ENCODE results near the gene VTN. TPM values are rescaled to one million over a fixed set of nuclear protein-coding genes. Genes with fewer than 3 reads are reported as not detected.
"Not testable (repeated sequence)": the region's sequence is repeated elsewhere in the genome, so short reads cannot be mapped to it uniquely, and the experiment has no call there.

Gene VTN
- total RNA-seq, 2 experiments from 2014 or later, result 0.15 TPM; not detected in 1

DNA sequence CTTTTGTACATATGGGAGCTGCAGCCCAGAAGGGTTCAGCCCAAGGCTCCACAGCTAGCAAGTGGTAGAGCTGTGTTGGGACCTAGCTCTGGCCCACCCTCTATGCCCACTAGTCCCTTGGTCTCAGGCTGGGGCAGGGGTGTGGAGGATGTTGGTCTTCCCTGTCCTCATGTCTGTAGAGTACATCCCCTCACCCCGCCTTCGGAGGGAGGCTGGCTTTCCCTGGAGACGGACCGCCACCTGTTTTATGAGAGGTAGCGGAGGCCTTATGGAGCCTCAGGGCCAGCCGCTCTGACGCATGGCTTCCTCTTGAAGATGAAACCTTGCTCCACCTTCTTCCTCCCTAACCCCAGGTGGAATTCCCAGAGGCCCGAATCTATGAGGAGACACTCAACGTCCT, 26.1 kb downstream of the VTN start:
- peaks cover 70% of the 10 kb centered on the region for H3K36me3 Mint-ChIP-seq (ENCODE audit: low read depth)
- no peaks in the 10 kb centered on the region for H3K4me1 Mint-ChIP-seq
- no peak overlapping the region for H3K27ac Mint-ChIP-seq

DNA sequence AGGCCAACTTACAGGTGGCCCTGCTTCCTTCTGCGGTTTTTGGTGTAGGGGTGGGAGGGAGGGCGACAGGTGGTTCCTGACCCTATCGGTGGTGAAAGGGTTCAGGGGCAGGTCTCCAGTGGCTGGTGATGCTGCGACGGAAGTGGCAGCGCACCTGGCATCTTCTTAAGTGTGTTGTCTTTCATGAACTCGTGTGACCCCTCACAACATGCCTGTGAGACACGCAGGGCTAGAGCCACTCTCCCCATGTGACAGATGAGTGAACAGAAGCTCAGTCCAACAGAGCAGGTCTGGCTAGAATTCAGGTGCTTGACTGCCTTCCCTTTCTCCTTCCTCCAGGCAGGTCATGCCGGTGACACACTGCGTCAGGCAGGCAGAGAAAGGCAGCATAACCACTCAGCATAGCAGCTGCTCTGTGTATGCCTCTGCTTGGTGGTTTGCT, 26.6 kb downstream of the VTN start:
- Mint-ChIP-seq H3K27ac (no peak overlapping the region), H3K27me3 (no peaks in the 10 kb centered on the region), H3K4me3 (no peak overlapping the region), H3K9me3 (no peaks in the 10 kb centered on the region), H3K4me1 (peaks cover 2% of the 10 kb centered on the region), H3K36me3 (ENCODE audit: low read depth) (peaks cover 65% of the 10 kb centered on the region)
- POLR2A ChIA-PET, result interaction anchor here (2.8 to 5.8 kb wide), 2 partner anchors 8 to 14 kb away, joined by 19 to 35 read pairs; partner anchors contain the start of genes IFT20, POLDIP2 and TNFAIP1
- no peak for DNase-seq
- CTCF ChIA-PET, result no interaction called here

More for the DNA sequence above, 26.1 kb downstream of the VTN start:
- DNase-seq, result no peak
- Mint-ChIP-seq H3K9me3 (no peaks in the 10 kb centered on the region), H3K27me3 (no peaks in the 10 kb centered on the region), H3K4me3 (no peak overlapping the region)
- ChIA-PET POLR2A (interaction anchor here (2.8 to 5.8 kb wide), 2 partner anchors 8 to 13 kb away, joined by 19 to 35 read pairs; partner anchors contain the start of genes IFT20, POLDIP2 and TNFAIP1), CTCF (no interaction called here)

DNA sequence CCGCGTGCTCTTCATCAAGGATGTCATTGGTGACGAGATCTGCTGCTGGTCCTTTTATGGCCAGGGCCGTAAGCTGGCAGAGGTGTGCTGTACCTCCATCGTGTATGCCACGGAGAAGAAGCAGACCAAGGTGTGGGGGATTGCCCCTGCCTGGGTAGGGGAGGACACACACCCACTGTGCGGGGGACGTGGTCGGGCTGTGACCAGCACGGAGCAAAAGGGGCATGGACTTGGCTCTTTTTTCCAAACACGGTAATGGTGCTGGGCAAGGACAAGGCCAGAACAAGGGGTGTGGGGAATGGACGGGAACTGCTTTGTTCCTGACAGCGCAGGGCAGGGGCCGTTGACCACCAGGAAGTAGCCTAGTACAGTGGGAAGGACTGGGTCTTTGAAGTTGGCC, 27.8 kb downstream of the VTN start:
- Mint-ChIP-seq H3K36me3 (ENCODE audit: low read depth) (peaks cover 61% of the 10 kb centered on the region), H3K4me1 (peaks cover 12% of the 10 kb centered on the region), H3K9me3 (no peaks in the 10 kb centered on the region), H3K4me3 (no peak overlapping the region), H3K27me3 (no peaks in the 10 kb centered on the region), H3K27ac (no peak overlapping the region)
- ChIA-PET POLR2A (interaction anchor here (2.8 kb wide), 1 partner anchor 15 kb away, joined by 19 read pairs; the partner anchor contains the start of gene POLDIP2), CTCF (no interaction called here)
- no peak for DNase-seq

DNA sequence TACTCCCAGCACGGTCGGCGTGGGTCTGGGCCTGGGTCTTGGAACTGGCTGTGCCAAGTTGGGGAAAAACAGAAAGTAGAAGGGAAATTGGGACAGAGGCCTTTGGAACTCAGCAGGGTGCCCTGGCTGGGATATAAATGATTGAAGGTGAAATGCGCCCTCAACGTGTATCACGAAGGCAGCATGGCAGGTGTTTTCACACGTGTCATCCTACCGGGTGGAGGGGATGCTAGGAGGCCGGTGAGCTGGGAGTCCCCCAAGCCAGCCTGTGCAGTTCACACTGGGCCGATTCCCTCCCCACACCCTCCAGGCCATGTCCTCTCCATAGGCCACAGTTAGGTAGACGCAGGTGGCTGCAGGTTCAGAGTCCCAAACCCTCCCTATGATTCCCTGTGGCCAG, 28.6 kb downstream of the VTN start:
- peaks cover 20% of the 10 kb centered on the region for H3K4me1 Mint-ChIP-seq
- peaks cover 56% of the 10 kb centered on the region for H3K36me3 Mint-ChIP-seq (ENCODE audit: low read depth)
- no peak for DNase-seq
- H3K4me3 Mint-ChIP-seq, result no peak overlapping the region
- H3K9me3 Mint-ChIP-seq, result no peaks in the 10 kb centered on the region
- ChIA-PET CTCF (no interaction called here), POLR2A (interaction anchor here (2.8 kb wide), 1 partner anchor 16 kb away, joined by 19 read pairs; the partner anchor contains the start of gene POLDIP2)
- H3K27ac Mint-ChIP-seq, result no peak overlapping the region
- no peaks in the 10 kb centered on the region for H3K27me3 Mint-ChIP-seq

DNA sequence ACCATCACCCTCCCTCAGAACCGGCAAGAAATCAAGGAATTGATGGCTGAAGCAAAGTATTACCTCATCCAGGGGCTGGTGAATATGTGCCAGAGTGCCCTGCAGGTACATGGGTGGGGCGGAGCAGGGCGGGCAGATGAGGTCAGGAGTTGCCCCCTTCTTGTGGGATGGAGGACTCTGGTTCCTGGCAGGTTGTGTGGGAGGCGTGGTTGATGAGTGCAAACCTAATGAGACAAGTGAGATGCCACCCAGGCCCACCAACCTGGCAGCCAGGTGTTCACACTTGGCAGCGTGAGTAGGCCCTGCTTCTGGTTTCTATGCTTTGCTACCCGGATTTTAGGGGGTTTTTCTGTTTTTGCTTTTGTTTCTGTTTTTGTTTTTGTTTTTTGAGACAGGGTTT, 29.7 kb downstream of the VTN start:
- Mint-ChIP-seq H3K4me3 (no peak overlapping the region), H3K4me1 (peaks cover 24% of the 10 kb centered on the region), H3K36me3 (ENCODE audit: low read depth) (peaks cover 48% of the 10 kb centered on the region), H3K9me3 (no peaks in the 10 kb centered on the region), H3K27ac (no peak overlapping the region), H3K27me3 (no peaks in the 10 kb centered on the region)
- CTCF ChIA-PET, result no interaction called here
- DNase-seq, result no peak
- POLR2A ChIA-PET, result no interaction called here

DNA sequence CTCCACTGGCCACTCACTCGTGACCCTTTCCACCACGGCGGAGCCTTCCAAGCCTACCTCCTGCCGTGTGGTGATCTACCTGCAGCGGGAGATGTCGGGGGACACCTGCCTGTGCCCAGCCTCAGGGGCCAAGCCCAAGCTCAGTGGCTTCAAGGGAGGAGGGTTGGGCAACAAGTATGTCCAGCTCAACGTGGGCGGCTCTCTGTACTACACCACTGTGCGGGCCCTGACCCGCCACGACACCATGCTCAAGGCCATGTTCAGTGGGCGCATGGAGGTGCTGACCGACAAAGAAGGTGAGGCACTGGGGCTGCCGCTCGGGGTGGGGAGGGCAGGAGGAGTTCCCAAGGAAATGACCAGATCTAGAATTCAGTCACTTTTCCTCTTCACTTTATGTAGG, 30.7 kb downstream of the VTN start:
- ChIA-PET POLR2A (no interaction called here), CTCF (interaction anchor here (0.7 kb wide), 1 partner anchor 48 kb away, joined by 3 read pairs; no protein-coding TSS in a partner anchor)

DNA sequence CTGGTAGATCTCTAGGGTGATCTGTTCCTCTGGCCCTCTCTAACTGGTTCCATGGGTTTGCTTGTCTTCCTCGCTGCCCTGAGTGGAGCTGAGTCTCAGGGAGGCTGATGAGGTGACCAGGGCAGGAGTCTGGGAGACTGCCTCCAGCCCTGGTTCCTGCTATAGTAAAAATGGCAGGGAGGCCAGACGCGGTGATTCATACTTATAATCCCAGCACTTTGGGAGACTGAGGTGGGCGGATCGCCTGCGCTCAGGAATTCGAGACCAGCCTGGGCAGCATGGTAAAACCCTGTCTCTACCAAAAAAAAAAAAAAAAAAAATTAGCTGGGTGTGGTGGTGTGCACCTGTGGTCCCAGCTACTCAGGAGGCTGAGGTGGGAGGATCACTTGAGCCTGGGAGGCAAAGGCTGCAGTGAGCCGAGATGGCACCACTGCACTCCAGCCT, 31.3 kb downstream of the VTN start:
- H3K4me3 Mint-ChIP-seq, DNase-seq, H3K27me3 Mint-ChIP-seq, H3K9me3 Mint-ChIP-seq, H3K27ac Mint-ChIP-seq: not testable (repeated sequence)
- POLR2A ChIA-PET, result interaction anchor here (1.6 to 2.1 kb wide), 2 partner anchors 8 to 18 kb away, joined by 4 to 13 read pairs; partner anchors contain the start of gene POLDIP2
- H3K36me3 Mint-ChIP-seq (ENCODE audit: low read depth), result peaks cover 38% of the 10 kb centered on the region
- peaks cover 38% of the 10 kb centered on the region for H3K4me1 Mint-ChIP-seq
- CTCF ChIA-PET, result interaction anchor here (0.7 kb wide), 1 partner anchor 48 kb away, joined by 3 read pairs; no protein-coding TSS in a partner anchor

More for the DNA sequence above, 30.7 kb downstream of the VTN start:
- Mint-ChIP-seq H3K27me3 (no peaks in the 10 kb centered on the region), H3K27ac (no peak overlapping the region), H3K36me3 (ENCODE audit: low read depth) (peaks cover 45% of the 10 kb centered on the region), H3K9me3 (no peaks in the 10 kb centered on the region), H3K4me1 (peaks cover 32% of the 10 kb centered on the region), H3K4me3 (no peak overlapping the region)
- no peak for DNase-seq

DNA sequence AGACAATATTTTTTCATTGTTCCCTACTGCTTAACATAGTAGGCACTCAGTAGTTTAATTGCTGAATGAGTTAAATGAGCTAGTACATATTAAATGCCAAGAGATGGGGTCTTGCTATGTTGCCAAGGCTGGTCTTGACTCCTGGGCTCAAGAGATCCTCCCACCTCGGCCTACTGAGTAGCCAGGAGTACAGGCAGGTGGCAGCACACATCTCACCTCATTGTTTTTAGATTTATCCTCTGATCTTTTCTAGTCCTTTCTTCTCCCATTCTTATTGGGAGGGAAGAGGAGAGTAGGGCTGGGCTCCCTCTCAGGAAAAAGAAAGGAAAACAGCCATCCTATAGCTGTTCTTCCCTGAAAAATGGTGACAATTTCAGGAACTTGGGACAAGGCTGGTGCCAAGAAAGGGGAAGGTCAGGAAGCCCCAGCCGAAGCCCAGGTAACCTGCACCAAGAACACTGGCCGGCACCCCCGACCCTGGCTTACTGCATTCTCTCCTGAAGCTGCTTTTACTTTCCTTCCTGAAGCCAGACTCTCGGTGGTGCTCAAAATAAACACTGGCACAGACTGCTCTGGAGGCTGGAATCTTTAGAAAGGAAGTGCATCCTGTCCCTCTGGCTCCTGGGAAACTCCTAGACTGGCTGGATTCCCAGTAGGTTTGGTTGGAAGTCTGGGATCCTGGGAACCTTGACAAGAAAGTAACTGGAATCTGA, 31.9 kb downstream of the VTN start:
- peaks cover 35% of the 10 kb centered on the region for H3K36me3 Mint-ChIP-seq (ENCODE audit: low read depth)
- no peak overlapping the region for H3K27ac Mint-ChIP-seq
- H3K4me1 Mint-ChIP-seq, result peaks cover 41% of the 10 kb centered on the region
- no peaks in the 10 kb centered on the region for H3K27me3 Mint-ChIP-seq
- peak overlapping the region; percentile 98 for H3K4me3 Mint-ChIP-seq
- ChIA-PET POLR2A (interaction anchor here (1.6 to 2.1 kb wide), 2 partner anchors 9 to 19 kb away, joined by 4 to 13 read pairs; partner anchors contain the start of gene POLDIP2), CTCF (interaction anchor here (3.2 kb wide), 1 partner anchor 78 kb away, joined by 13 read pairs; no protein-coding TSS in a partner anchor)
- no peaks in the 10 kb centered on the region for H3K9me3 Mint-ChIP-seq
- DNase-seq, result no peak

DNA sequence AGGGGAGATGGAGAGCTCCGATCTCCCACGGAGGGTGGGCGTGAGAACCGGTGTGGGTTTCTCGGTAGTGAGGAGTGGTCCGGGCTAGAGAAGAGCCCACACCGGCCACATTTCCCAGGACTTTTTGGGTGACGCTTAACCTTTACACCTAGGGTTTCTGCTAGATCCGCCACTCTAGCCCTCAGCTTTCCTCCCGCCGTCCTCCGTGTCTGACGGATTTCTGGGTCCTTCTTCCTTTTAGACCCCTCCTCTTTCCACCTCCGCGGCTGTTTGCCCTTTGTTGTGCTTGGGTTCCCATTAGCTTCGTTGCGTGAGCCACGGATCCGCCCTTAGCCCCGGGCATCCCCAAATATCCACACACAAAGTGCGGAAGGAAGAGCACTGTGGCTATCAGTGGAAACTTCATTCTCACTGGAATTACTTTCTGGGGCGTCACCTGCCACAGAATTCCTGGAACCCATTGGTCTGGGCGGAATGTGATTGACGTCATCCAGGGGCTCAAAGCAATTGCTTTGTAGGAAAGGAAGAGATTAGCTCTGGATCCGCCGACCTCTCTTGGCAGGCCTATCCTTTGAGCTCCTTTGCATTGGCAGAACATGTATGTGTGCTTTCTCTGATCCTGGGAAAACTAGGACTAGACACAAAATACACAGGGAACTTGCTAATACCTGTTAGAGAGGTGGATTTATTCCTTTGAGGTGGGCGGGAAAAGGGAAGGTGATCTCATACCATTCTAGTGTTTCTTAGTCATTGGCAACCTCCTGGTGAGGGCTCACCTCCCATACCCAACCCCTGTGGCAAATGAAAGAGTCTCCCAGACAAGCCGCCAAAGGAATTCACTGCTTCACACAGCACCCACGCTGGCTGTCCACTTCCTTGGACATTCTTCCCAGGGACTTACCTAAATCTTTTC, 33.9 kb downstream of the VTN start:
- H3K4me3 Mint-ChIP-seq, result peak overlapping the region; percentile 98
- H3K27me3 Mint-ChIP-seq, result no peaks in the 10 kb centered on the region
- POLR2A ChIA-PET, result interaction anchor here (0.8 to 3.8 kb wide), 18 partner anchors 10 to 1043 kb away, joined by 3 to 91 read pairs (median 7); partner anchors contain the start of genes PHF12, PIGS, POLDIP2 and SARM1
- CTCF ChIA-PET, result interaction anchor here (0.7 to 3.9 kb wide), 11 partner anchors 11 to 529 kb away, joined by 3 to 36 read pairs (median 3); partner anchors contain the start of genes ALDOC, LYRM9, POLDIP2 and RPL23A
- peaks cover 46% of the 10 kb centered on the region for H3K4me1 Mint-ChIP-seq
- DNase-seq, result peak; percentile 35
- peak overlapping the region; percentile 95 for H3K27ac Mint-ChIP-seq
- H3K36me3 Mint-ChIP-seq (ENCODE audit: low read depth), result peaks cover 21% of the 10 kb centered on the region
- H3K9me3 Mint-ChIP-seq, result no peaks in the 10 kb centered on the region

DNA sequence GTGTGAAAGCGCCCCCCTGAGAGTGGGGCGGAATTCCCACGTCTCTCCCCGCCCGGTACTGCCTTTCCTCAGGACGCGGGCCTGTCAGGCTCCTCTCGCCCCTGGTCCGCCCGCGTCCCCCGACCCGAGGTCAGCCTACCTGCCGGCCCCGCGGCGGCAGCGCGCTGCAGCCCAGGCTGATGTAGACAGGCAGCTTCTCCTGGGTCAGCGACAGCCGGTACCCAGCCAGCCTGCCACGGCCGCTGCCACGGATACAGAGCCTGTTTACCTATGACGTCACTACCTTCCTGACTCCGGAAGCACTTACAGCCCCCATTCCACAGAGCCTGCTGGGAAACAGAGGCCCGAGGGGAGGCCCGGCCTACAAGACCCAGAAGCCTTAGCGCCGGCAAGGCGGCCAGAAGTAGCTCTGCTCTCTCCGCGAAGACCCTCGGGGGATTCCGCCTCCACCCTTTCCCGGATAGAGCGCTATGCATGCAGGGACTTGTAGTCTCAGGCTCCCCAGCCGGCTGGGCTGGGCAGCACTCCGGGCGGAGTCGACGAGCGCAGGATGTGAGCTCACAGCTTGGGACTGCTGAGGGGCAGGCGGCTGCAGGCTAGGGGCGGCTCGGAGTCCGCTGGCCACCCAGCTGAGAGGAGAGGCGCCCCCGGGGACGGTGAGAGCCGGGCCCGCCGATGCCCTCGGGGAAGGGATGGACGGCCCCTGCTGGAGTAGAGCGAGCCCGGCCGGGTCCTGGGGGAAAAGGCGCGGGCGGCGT, 34.7 kb downstream of the VTN start, which contains the start of the genes IFT20 and TNFAIP1:
Gene IFT20 (minus strand): TSS at position 272 of the 758 bp plus-strand sequence. CDS start 3,487 bp downstream, outside the sequence.
Gene TNFAIP1 (plus strand): TSS at position 561 of the 758 bp plus-strand sequence. CDS start 3,761 bp downstream, outside the sequence.
- DNase-seq, result peak; percentile 99
- H3K27ac Mint-ChIP-seq, result peak within 1 kb of the TSS; percentile 95
- peaks cover 17% of the 10 kb centered on the region for H3K36me3 Mint-ChIP-seq (ENCODE audit: low read depth)
- H3K4me1 Mint-ChIP-seq, result peaks cover 46% of the 10 kb centered on the region
- ChIA-PET POLR2A (interaction anchor here (0.8 to 3.8 kb wide), 18 partner anchors 9 to 1042 kb away, joined by 3 to 91 read pairs (median 7); partner anchors contain the start of genes PHF12, PIGS, POLDIP2 and SARM1), CTCF (interaction anchor here (0.7 to 3.9 kb wide), 12 partner anchors 10 to 528 kb away, joined by 3 to 36 read pairs (median 3); partner anchors contain the start of genes ALDOC, LYRM9, POLDIP2 and RPL23A)
- peak within 1 kb of the TSS; percentile 98 for H3K4me3 Mint-ChIP-seq
- no peaks in the 10 kb centered on the region for H3K9me3 Mint-ChIP-seq
- no peaks in the 10 kb centered on the region for H3K27me3 Mint-ChIP-seq

DNA sequence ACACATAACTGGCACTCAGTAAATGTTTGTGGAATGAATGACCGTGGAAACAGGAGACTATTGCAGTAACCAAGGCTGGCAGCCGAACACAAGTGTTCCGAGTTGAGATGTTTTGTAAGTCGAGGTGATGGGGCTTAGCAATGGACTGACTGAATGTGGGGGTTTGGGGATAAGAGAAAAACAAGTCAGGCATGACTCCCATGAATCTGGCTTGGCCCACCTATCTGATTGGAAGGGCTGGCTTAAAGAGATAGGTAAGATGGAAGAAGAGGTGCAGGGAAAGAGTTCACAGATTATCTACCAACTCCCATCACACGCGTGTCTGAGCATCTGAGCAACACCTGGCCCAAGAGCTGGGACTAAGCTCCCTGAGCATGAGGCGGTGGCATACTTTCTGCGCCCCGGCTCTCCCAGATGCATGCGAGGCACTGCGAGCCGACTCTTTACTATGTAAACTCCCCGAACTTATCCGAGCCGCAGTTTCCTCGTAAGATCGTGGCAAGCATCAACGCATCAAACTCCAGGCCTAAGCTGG, 35.4 kb downstream of the VTN start:
- Mint-ChIP-seq H3K27me3 (no peaks in the 10 kb centered on the region), H3K4me1 (peaks cover 46% of the 10 kb centered on the region), H3K9me3 (no peaks in the 10 kb centered on the region), H3K27ac (peak overlapping the region; percentile 95), H3K4me3 (peak overlapping the region; percentile 98), H3K36me3 (ENCODE audit: low read depth) (peaks cover 14% of the 10 kb centered on the region)
- DNase-seq, result no peak
- CTCF ChIA-PET, result interaction anchor here (0.8 to 3.9 kb wide), 9 partner anchors 9 to 527 kb away, joined by 3 to 36 read pairs (median 6); partner anchors contain the start of genes POLDIP2, RPL23A and TMEM97
- POLR2A ChIA-PET, result interaction anchor here (1.0 to 3.8 kb wide), 13 partner anchors 9 to 1041 kb away, joined by 3 to 91 read pairs (median 8); partner anchors contain the start of genes PIGS, POLDIP2, SARM1 and SDF2
